Measurements from ENCODE around the gene SMAD7.
A peak's percentile ranks its signal among the peaks of the same experiment; 100 is the strongest.

Gene SMAD7

GRCh38 chr18:48924630-48925490, 25.9 kb downstream of the SMAD7 start:
- H3K4me1 Mint-ChIP-seq (ENCODE audit: low read depth): peaks cover 69% of the 10 kb centered on the region
- H3K27me3 Mint-ChIP-seq: no peaks in the 10 kb centered on the region
- peaks cover 9% of the 10 kb centered on the region for H3K36me3 Mint-ChIP-seq
- no peaks in the 10 kb centered on the region for H3K9me3 Mint-ChIP-seq (ENCODE audit: low read depth)
- H3K4me3 Mint-ChIP-seq: peak overlapping the region; percentile 69
- peak overlapping the region; percentile 85 for H3K27ac Mint-ChIP-seq

GRCh38 chr18:48923746-48924629, 26.8 kb downstream of the SMAD7 start:
- Mint-ChIP-seq H3K27ac (peak overlapping the region; percentile 85), H3K27me3 (no peaks in the 10 kb centered on the region), H3K9me3 (ENCODE audit: low read depth) (no peaks in the 10 kb centered on the region), H3K36me3 (peaks cover 9% of the 10 kb centered on the region), H3K4me1 (ENCODE audit: low read depth) (peaks cover 61% of the 10 kb centered on the region), H3K4me3 (peak overlapping the region; percentile 71)

GRCh38 chr18:48922801-48923730, 27.7 kb downstream of the SMAD7 start:
- Mint-ChIP-seq H3K27ac (no peak overlapping the region), H3K4me1 (ENCODE audit: low read depth) (peaks cover 52% of the 10 kb centered on the region), H3K4me3 (peak overlapping the region; percentile 71), H3K27me3 (no peaks in the 10 kb centered on the region), H3K36me3 (peaks cover 9% of the 10 kb centered on the region), H3K9me3 (ENCODE audit: low read depth) (no peaks in the 10 kb centered on the region)

GRCh38 chr18:48922226-48922800, 28.5 kb downstream of the SMAD7 start:
- Mint-ChIP-seq H3K4me3 (no peak overlapping the region), H3K27ac (no peak overlapping the region), H3K4me1 (ENCODE audit: low read depth) (peaks cover 46% of the 10 kb centered on the region), H3K9me3 (ENCODE audit: low read depth) (no peaks in the 10 kb centered on the region), H3K36me3 (peaks cover 9% of the 10 kb centered on the region), H3K27me3 (no peaks in the 10 kb centered on the region)

- Mint-ChIP-seq H3K27me3 (no peaks in the 10 kb centered on the region), H3K4me1 (ENCODE audit: low read depth) (peaks cover 41% of the 10 kb centered on the region), H3K36me3 (peaks cover 7% of the 10 kb centered on the region), H3K9me3 (ENCODE audit: low read depth) (no peaks in the 10 kb centered on the region), H3K4me3 (no peak overlapping the region), H3K27ac (no peak overlapping the region)
Measured at GRCh38 chr18:48921305-48922225, 29.2 kb downstream of the SMAD7 start.

DNA sequence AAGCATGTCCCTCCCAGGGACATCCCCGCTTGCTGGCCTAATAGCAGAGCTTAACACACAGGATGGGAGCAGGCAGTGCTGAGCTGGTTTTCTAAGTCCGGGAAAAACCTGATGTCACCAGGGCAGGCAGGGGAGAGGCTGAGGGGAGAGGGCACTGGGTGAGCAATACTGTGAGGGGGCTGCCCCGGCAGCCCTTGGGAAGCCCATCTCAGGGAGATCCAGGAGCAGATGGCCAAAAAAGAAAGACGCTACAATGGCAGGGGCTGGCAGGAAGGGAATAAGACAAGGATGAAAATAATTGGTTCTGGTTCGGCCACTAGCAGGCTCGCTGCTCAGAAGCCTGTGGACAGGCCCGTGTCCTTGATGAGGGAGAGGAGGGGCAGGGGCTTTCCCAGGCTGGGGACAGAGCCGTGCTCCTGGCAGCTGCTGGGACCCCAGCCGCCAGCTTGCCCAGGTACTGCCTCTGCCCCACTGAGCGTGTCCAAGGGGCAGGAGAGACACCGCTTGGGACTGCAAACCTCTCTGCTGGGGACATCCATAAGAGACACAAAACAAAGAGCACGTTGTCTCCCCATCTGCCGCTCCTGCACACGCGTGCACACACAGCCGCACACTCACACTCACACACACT, 30.2 kb downstream of the SMAD7 start:
- no peak overlapping the region for H3K27ac Mint-ChIP-seq
- H3K4me1 Mint-ChIP-seq (ENCODE audit: low read depth): peaks cover 36% of the 10 kb centered on the region
- H3K9me3 Mint-ChIP-seq (ENCODE audit: low read depth): no peaks in the 10 kb centered on the region
- H3K36me3 Mint-ChIP-seq: peaks cover 7% of the 10 kb centered on the region
- H3K4me3 Mint-ChIP-seq: no peak overlapping the region
- no peaks in the 10 kb centered on the region for H3K27me3 Mint-ChIP-seq

DNA sequence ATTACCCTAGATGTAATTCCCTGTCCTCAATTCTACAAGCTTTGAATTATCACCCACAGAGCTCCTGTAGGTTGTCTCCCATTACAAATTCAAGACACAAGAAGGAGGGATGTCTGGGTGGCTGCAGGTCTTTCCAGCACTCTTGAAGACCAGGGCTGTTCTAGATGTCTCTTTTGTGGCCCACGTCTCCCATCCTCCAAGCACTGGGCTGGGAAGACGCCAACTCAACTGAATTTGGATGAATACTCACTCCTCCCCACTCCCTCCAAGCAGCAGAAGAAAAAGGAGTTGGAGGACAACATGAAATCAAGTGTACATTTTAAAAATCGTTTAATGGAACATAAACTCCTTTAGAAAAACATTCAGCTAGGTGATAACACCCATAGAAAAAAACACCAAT, 31.2 kb downstream of the SMAD7 start:
- no peaks in the 10 kb centered on the region for H3K9me3 Mint-ChIP-seq (ENCODE audit: low read depth)
- peaks cover 3% of the 10 kb centered on the region for H3K36me3 Mint-ChIP-seq
- H3K4me3 Mint-ChIP-seq: no peak overlapping the region
- no peak overlapping the region for H3K27ac Mint-ChIP-seq
- H3K4me1 Mint-ChIP-seq (ENCODE audit: low read depth): peaks cover 26% of the 10 kb centered on the region
- H3K27me3 Mint-ChIP-seq: no peaks in the 10 kb centered on the region

DNA sequence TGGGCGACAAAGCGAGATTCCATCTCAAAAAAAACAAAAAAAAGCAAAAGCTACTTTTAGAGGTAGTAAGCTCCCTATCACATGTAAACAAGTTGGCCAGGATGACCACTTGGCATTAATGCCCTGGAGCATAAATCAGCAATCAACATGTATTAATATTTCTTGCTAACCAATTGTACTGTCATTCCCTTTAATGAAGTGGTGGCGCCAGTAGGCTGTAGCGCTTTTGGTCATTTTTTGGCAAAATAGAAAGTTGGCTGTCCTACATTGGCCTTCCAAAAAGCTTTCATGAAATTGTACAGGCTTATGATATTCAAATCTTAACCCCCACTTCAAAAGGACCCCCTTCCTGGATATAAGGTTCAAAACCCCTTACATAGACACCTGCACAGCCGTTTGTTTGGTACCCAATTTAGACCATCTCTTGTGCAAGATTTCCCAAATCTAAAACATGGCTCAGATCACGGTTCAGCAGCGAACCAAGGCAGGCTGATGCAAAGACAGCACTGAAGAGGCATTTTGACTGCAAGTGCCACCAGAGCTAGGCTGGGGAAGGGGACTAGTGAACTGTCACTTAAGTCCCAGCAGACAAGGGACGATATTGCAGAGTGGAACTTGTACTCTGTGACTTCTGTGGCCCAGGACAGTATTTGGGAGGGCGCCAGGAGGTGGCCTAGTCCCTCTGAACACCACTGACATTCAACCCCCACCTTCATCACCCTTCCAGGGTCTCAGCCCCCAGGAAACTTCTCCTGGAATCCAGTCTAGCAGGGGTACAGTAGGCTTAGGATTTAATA, 31.9 kb downstream of the SMAD7 start:
- H3K27me3 Mint-ChIP-seq: no peaks in the 10 kb centered on the region
- peaks cover 3% of the 10 kb centered on the region for H3K36me3 Mint-ChIP-seq
- H3K4me1 Mint-ChIP-seq (ENCODE audit: low read depth): peaks cover 21% of the 10 kb centered on the region
- no peak overlapping the region for H3K27ac Mint-ChIP-seq
- H3K9me3 Mint-ChIP-seq (ENCODE audit: low read depth): no peaks in the 10 kb centered on the region
- no peak overlapping the region for H3K4me3 Mint-ChIP-seq

DNA sequence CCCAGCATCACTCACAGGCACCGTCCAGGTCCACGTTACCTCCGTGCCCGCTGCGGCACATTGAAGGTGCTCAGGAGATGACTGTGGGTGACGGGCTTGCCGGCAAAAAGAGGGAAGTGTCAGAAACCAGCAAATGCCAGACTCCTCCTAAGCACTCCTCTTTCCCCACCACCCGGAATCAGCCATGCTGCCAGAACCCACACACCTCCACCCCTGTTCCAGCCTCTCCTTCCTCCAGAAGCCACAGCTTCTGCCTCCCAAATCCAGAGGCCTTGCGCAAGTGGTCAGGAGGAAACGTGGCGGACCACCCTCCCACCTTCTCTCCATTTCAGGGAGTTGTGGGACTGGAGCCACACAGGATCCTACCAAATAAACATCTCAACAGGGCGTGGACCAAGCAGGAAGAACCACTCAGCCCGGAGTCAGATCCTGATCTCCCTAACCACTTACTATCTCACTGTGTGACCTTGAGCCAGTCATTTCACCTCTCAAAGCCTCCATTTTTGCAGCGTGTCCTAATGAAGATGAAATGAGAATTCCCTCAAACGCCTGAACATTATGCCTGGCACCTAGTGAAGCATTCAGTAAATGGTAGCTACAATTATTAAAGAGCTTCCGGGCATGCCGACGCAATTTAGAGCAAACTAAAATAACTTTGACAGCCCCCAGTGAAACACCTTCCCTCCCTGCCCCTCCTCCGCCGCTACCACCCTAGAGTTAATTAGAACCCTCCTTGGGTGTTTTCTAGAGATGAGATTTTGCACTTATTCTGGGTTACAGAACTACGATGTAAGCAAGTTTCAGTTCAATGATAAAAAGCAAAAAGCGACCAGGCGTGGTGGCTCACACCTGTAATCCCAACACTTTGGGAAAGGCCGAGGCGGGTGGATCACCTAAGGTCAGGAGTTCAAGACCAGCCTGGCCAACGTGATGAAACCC, 32.9 kb downstream of the SMAD7 start:
- no peaks in the 10 kb centered on the region for H3K27me3 Mint-ChIP-seq

GRCh38 chr18:48915626-48916425, 34.9 kb downstream of the SMAD7 start:
- H3K36me3 Mint-ChIP-seq: peaks cover 3% of the 10 kb centered on the region
- no peak overlapping the region for H3K27ac Mint-ChIP-seq
- no peaks in the 10 kb centered on the region for H3K27me3 Mint-ChIP-seq
- peaks cover 4% of the 10 kb centered on the region for H3K4me1 Mint-ChIP-seq (ENCODE audit: low read depth)
- H3K9me3 Mint-ChIP-seq (ENCODE audit: low read depth): no peaks in the 10 kb centered on the region
- H3K4me3 Mint-ChIP-seq: no peak overlapping the region

More for the DNA sequence above, 32.9 kb downstream of the SMAD7 start:
- H3K27ac Mint-ChIP-seq: no peak overlapping the region
- H3K9me3 Mint-ChIP-seq (ENCODE audit: low read depth): no peaks in the 10 kb centered on the region
- H3K4me1 Mint-ChIP-seq (ENCODE audit: low read depth): peaks cover 11% of the 10 kb centered on the region
- no peak overlapping the region for H3K4me3 Mint-ChIP-seq
- H3K36me3 Mint-ChIP-seq: peaks cover 3% of the 10 kb centered on the region

DNA sequence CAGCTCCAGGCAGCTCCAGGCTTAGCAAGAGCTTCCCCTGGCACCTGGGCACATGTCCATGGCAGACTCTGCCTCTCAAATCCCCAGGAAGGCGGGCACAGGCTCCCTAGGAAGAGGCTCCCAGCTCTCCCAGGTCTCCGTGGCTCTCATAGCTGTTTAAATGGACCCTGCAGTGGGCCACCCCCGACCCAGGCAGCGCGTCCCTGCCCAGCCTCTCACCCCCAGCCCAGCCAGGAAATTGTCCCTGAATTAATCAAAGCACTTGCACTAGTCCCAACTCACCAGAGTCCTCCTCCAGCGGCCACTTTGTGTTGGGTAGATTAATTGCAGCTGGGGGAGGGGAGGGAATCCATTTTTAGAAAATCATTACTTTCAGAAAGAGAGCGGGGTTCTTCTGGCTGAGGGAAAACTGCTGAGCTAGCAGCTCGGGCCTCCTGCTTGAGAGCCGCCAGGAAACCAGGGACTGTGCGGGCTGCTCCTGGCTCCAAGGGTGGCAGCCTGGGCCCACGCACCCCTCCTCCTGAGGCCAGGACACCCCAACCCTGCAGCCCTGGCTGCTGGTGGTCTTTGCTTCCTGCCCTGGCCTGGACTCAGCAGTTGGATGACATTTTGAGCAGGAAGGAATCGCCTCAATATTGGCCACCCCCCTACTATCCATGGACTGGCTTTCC, 36.0 kb downstream of the SMAD7 start:
- Mint-ChIP-seq H3K4me1 (ENCODE audit: low read depth) (peaks cover 9% of the 10 kb centered on the region), H3K27ac (no peak overlapping the region), H3K27me3 (no peaks in the 10 kb centered on the region), H3K36me3 (no peaks in the 10 kb centered on the region), H3K9me3 (ENCODE audit: low read depth) (no peaks in the 10 kb centered on the region), H3K4me3 (no peak overlapping the region)
